Measurements from ENCODE around the gene SHB. TPM values are rescaled to one million over a fixed set of nuclear protein-coding genes. Genes with fewer than 3 reads are reported as not detected.

Gene SHB
- total and polyA plus RNA-seq, 8 donors: 3.5 to 37.7 (median 8.5) TPM

DNA sequence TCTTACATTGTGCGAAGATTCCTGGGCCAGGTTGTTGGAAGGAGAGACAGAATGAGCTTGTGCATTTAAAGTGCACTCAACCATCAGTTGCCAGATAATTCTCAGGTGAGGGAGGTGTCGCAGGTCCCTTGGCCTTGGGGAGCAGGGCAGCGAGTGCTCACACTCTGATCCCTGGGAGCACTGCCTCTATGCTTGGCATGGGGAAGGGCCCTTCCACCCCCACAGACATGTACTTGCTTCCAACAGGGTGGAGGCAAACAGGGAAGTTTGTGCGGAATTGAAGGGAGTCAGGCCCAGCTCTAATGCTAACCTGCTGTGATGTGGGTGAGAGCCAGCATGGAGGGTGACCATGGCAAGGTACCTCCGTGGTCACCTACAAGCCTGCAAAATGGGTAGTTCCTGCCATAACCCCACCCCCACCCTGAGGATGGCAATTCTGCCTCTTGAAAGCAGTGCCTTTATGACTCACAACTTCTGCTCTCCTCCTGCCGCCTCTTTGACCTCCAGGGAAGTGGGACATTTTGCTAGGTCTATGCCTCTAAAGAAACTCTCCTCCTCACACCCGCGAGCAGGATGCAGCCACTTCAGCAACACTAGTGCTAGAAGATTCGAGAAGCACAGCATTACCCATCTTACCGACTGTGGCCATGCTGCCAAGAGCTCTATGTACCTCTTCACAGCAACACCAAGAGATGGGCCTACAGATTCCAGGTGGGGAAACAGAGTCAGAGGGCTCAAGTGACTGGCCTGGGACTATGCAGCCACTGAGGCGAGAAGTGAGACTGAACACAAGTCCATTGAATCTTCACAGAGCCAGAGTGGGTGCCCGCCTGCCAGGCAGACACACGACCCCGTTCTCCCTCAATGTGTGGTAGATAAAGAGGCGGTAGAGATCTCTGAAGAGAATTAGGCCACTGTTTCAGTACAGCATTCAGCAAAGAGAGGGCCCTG, 143.0 kb downstream of the SHB start:
- DNase-seq: no peak
- no peak overlapping the region for H3K27ac ChIP-seq
- 81 to 87% (median 85%) methylated on average over 12 to 15 of the region's 15 CpGs for WGBS, 5 donors
- intact Hi-C loops (cut with DNase I; ENCODE audit: low total_unique reads): loop anchor here (10.0 kb wide), 1 partner anchor 89 kb away; no protein-coding TSS in a partner anchor
- no peaks in the 10 kb centered on the region for H3K9me3 ChIP-seq
- TF ChIP-seq EP300 (IDR thresholded peaks at IDR 0.05): no peak
- TF ChIP-seq, protein P1, sequence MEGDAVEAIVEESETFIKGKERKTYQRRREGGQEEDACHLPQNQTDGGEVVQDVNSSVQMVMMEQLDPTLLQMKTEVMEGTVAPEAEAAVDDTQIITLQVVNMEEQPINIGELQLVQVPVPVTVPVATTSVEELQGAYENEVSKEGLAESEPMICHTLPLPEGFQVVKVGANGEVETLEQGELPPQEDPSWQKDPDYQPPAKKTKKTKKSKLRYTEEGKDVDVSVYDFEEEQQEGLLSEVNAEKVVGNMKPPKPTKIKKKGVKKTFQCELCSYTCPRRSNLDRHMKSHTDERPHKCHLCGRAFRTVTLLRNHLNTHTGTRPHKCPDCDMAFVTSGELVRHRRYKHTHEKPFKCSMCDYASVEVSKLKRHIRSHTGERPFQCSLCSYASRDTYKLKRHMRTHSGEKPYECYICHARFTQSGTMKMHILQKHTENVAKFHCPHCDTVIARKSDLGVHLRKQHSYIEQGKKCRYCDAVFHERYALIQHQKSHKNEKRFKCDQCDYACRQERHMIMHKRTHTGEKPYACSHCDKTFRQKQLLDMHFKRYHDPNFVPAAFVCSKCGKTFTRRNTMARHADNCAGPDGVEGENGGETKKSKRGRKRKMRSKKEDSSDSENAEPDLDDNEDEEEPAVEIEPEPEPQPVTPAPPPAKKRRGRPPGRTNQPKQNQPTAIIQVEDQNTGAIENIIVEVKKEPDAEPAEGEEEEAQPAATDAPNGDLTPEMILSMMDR (IDR thresholded peaks at IDR 0.05): no peak
- no peak for TF ChIP-seq POLR2AphosphoS5 (IDR thresholded peaks at IDR 0.05)
- TF ChIP-seq POLR2A (IDR thresholded peaks at IDR 0.05): no peak
- H3K4me3 ChIP-seq: no peak overlapping the region
- peaks cover 7 to 47% (median 24%) of the 10 kb centered on the region in 4 donors for H3K4me1 ChIP-seq
- peaks cover 6 to 19% (median 11%) of the 10 kb centered on the region in 4 donors for H3K36me3 ChIP-seq
- no peaks in the 10 kb centered on the region for H3K27me3 ChIP-seq

DNA sequence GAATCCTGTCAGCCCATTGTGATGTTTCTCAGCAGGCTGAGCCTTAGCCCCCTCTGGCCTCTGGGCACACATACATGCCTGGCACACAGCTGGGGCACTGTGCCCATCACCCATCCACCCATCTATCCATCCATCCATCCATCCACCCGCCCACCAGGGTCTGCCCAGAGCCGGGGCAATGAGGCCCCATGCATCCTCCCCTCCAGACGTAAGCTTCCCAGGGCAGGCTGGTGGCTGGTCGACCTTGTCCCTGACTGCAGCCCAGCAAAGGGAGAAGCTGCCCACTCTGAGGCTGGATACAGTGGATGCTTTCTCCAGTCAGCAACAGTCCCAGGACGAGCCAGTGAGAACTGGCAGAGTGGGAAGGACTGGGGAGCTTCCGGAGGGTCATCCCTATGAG, 144.0 kb downstream of the SHB start:
- Histone ChIP-seq H3K36me3 (peaks cover 6 to 19% (median 12%) of the 10 kb centered on the region in 4 donors), H3K4me3 (no peak overlapping the region), H3K27ac (no peak overlapping the region), H3K27me3 (no peaks in the 10 kb centered on the region), H3K9me3 (no peaks in the 10 kb centered on the region), H3K4me1 (peaks cover 7 to 47% (median 24%) of the 10 kb centered on the region in 4 donors)
- intact Hi-C loops (cut with DNase I; ENCODE audit: low total_unique reads): loop anchor here (10.0 kb wide), 1 partner anchor 90 kb away; no protein-coding TSS in a partner anchor
- DNase-seq: no peak
- 85 to 89% (median 87%) methylated on average over 3 to 6 of the region's 6 CpGs; no CpG with 5 or more reads in 1 of the 5 donors for WGBS, 5 donors
- TF ChIP-seq EP300 (IDR thresholded peaks at IDR 0.05) (no peak), POLR2AphosphoS5 (IDR thresholded peaks at IDR 0.05) (no peak), POLR2A (IDR thresholded peaks at IDR 0.05) (no peak)
- TF ChIP-seq, protein P1 (IDR thresholded peaks at IDR 0.05): no peak

DNA sequence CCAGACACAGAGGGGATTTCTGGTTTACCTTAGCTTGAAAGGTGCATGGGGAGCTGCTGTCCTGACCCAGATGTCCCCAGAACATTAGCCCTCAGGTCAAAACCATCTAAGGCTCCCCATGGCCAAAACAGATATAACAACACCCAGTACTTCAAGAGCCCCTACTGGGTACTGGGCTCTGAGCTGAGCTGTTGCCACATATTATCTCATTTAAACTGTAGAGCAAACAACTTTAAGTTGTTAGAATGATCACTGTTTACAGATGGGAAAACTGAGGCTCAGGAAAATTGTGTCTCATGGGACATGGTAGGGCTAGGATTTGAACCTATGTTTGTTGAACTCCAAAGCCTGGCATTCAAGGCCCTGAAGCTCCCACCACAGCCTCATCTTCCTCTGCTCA, 144.5 kb downstream of the SHB start:
- H3K4me1 ChIP-seq: peaks cover 7 to 47% (median 24%) of the 10 kb centered on the region in 4 donors
- no peaks in the 10 kb centered on the region for H3K27me3 ChIP-seq
- no peak overlapping the region for H3K4me3 ChIP-seq
- TF ChIP-seq, protein P1 (IDR thresholded peaks at IDR 0.05): no peak
- TF ChIP-seq POLR2AphosphoS5 (IDR thresholded peaks at IDR 0.05) (no peak), POLR2A (IDR thresholded peaks at IDR 0.05) (no peak), EP300 (IDR thresholded peaks at IDR 0.05) (no peak)
- DNase-seq: no peak
- H3K27ac ChIP-seq: no peak overlapping the region
- H3K9me3 ChIP-seq: no peaks in the 10 kb centered on the region
- intact Hi-C loops (cut with DNase I; ENCODE audit: low total_unique reads): loop anchor here (10.0 kb wide), 1 partner anchor 90 kb away; no protein-coding TSS in a partner anchor
- peaks cover 5 to 21% (median 15%) of the 10 kb centered on the region in 4 donors for H3K36me3 ChIP-seq

DNA sequence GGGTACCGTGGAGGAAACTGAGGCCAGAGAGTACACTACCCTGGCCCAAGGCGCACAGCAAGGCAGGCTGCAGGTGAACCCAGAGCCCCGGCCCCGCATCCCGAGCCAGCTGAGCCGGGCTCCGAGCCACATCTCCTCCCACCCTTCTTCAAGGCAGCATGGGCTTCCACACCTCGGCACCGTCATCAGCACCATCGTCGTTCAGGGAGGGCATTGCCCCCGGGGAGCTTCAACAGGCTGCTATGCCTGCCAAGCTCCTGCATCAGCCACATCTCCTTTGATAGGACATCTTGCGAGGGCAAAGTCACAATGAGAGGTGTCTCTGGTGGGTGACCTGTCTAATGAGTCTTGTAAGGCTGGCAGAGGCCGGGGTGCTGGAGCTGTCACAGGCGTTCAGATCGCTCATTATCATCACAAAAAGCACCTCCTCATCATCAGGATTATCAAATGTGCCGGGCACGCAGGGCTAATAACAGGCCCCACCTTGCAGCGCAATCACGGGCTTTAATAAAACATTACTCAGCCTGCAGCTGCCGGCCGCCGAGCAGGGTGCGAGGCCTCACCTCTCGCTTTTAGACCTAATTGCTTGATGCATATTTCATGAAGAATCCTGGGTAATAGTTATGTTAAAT, 145.1 kb downstream of the SHB start:
- H3K4me1 ChIP-seq: peaks cover 7 to 42% (median 24%) of the 10 kb centered on the region in 4 donors

More for the DNA sequence above, 145.1 kb downstream of the SHB start:
- Histone ChIP-seq H3K36me3 (peaks cover 0 to 21% (median 15%) of the 10 kb centered on the region in 4 donors), H3K4me3 (no peak overlapping the region), H3K9me3 (no peaks in the 10 kb centered on the region), H3K27ac (no peak overlapping the region), H3K27me3 (no peaks in the 10 kb centered on the region)
- WGBS, 5 donors: 87 to 94% (median 90%) methylated on average over 14 to 25 of the region's 25 CpGs
- DNase-seq: no peak
- TF ChIP-seq POLR2A (IDR thresholded peaks at IDR 0.05) (no peak), EP300 (IDR thresholded peaks at IDR 0.05) (no peak), POLR2AphosphoS5 (IDR thresholded peaks at IDR 0.05) (no peak)
- TF ChIP-seq, protein P1 (IDR thresholded peaks at IDR 0.05): no peak
- intact Hi-C loops (cut with DNase I; ENCODE audit: low total_unique reads): loop anchor here (10.0 kb wide), 1 partner anchor 91 kb away; no protein-coding TSS in a partner anchor
